Breast epithelium (tissue), 4 donors: ENCODE measurements around the gene GRID2IP. TPM values are rescaled to one million over a fixed set of nuclear protein-coding genes. Genes with fewer than 3 reads are reported as not detected.
"Not testable (repeated sequence)": the region's sequence is repeated elsewhere in the genome, so short reads cannot be mapped to it uniquely, and the experiment has no call there.

ENCODE experiments used
- DNase-seq, 2 donors: peaks; one replicate each; pipeline ENCODE4 v3.0.0-alpha.2; 2019; ENCODE audit warnings: low spot score in 2 of 2
- H3K27ac ChIP-seq, 2 donors: fragments of 200-600 bp; sonication (generic) in 1 of 2; one replicate each; pipeline ENCODE4 v1.5.1; 2016 to 2019; ENCODE audit warnings: mild to moderate bottlenecking in 1 of 2
- H3K27me3 ChIP-seq, 2 donors: fragments of 200-600 bp; sonication (generic) in 1 of 2; one replicate each; pipeline versions ENCODE4 v1.5.1 to v1.6.0; 2017 to 2019; ENCODE audit warnings: control low read depth in 1 of 2, mild to moderate bottlenecking in 1 of 2
- H3K36me3 ChIP-seq: fragments of 200-600 bp; one replicate; pipeline ENCODE4 v1.5.1; 2019
- H3K4me1 ChIP-seq, 2 donors: fragments of 200-600 bp; sonication (generic); one replicate each; pipeline ENCODE4 v1.5.1; 2016 to 2019; ENCODE audit warnings: control low read depth in 1 of 2
- H3K4me3 ChIP-seq, 3 donors: fragments of 200-600 bp; sonication (generic); 1 replicate in 2 of 3; 2 replicates in 1 of 3; pipeline ENCODE4 v1.5.1; 2016 to 2019; ENCODE audit warnings: mild to moderate bottlenecking in 3 of 3, moderate library complexity in 2 of 3
- H3K9me3 ChIP-seq, 2 donors: fragments of 200-600 bp; sonication (generic) in 1 of 2; one replicate each; pipeline ENCODE4 v1.5.1; 2016 to 2019; ENCODE audit warnings: control low read depth in 1 of 2
- POLR2A ChIP-seq: fragments of 450-650 bp; IDR thresholded peaks from one replicate; pipeline ENCODE4 v1.6.1; 2016; ENCODE audit warnings: antibody characterized with exemption, mild to moderate bottlenecking, moderate library complexity
- POLR2AphosphoS5 ChIP-seq, 3 donors: sonication (generic); formaldehyde crosslinking; IDR thresholded peaks; one replicate each; pipeline ENCODE4 v1.6.1; 2017; ENCODE audit warnings: antibody characterized with exemption in 3 of 3
- intact Hi-C: fragments of 100-400 bp; cut with DNase I; formaldehyde crosslinking; loops from one replicate; pipeline ENCODE4 v1.15.1; 2023; ENCODE audit warnings: low total_unique reads
- total RNA-seq, 3 donors: library from RNA; depleted of rRNA; stranded (reverse); fragments of >200 nt; gene quantifications; one replicate each; pipeline ENCODE4 v1.1.0, GENCODE V29; 2016
- TF ChIP-seq, protein P1 (sequence below), 3 donors: fragments of 450-650 bp; IDR thresholded peaks; one replicate each; pipeline ENCODE4 v1.5.1; 2016 to 2017; ENCODE audit warnings: antibody characterized with exemption in 3 of 3, mild to moderate bottlenecking in 3 of 3, moderate library complexity in 3 of 3

GRID2IP gene
- total RNA-seq, 3 donors from 2014 or later, result 0.33 to 0.88 TPM; not detected in 1

DNA sequence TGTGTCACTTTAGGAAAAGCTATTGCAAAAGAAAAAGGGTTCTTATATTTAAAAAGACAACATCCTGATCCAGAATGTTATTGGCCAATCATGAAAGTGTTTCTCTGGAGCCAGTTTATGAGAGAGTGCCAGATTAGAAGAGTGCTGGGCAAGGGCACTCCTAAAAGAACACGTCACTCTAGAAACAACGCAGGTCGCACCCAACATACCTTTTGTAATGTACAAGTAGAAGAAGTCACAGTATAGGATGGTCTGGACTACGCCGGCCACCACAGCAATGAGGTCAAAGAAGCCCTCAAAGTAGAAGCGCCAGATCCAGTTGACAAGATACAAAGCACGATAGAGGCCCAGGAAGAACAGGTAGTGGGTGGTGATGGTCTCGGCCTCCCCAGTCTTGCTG is 85.4 kb downstream of the GRID2IP start:
- Histone ChIP-seq H3K36me3 (peaks cover 15% of the 10 kb centered on the region), H3K27me3 (no peaks in the 10 kb centered on the region), H3K9me3 (no peaks in the 10 kb centered on the region), H3K4me1 (no peaks in the 10 kb centered on the region), H3K4me3 (no peak overlapping the region), H3K27ac (no peak overlapping the region)
- intact Hi-C loops, result no loop called here
- no peak for DNase-seq
- TF ChIP-seq, protein P1, sequence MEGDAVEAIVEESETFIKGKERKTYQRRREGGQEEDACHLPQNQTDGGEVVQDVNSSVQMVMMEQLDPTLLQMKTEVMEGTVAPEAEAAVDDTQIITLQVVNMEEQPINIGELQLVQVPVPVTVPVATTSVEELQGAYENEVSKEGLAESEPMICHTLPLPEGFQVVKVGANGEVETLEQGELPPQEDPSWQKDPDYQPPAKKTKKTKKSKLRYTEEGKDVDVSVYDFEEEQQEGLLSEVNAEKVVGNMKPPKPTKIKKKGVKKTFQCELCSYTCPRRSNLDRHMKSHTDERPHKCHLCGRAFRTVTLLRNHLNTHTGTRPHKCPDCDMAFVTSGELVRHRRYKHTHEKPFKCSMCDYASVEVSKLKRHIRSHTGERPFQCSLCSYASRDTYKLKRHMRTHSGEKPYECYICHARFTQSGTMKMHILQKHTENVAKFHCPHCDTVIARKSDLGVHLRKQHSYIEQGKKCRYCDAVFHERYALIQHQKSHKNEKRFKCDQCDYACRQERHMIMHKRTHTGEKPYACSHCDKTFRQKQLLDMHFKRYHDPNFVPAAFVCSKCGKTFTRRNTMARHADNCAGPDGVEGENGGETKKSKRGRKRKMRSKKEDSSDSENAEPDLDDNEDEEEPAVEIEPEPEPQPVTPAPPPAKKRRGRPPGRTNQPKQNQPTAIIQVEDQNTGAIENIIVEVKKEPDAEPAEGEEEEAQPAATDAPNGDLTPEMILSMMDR (IDR thresholded peaks at IDR 0.05), result no peak
- TF ChIP-seq POLR2AphosphoS5 (IDR thresholded peaks at IDR 0.05), result no peak

DNA sequence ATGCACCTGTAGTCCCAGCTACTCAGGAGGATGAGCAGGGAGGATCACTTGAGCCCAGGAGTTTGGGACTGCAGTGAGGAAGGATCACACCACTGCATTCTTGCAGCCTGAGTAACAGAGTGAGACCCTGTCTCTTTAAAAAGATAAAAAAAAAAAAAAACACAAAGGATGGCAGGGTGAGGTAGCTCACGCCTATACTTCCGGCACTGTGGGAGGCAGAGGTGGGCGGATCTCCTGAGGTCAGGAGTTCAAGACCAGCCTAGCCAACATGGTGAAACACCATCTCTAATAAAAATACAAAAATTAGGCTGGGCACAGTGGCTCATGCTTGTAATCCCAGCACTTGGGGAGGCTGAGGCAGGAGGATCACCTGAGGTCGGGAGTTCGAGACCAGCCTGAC is 87.7 kb downstream of the GRID2IP start:
- H3K36me3 ChIP-seq, result peaks cover 15% of the 10 kb centered on the region
- H3K9me3 ChIP-seq, H3K4me1 ChIP-seq, DNase-seq, H3K4me3 ChIP-seq, H3K27me3 ChIP-seq, H3K27ac ChIP-seq, intact Hi-C loops: not testable (repeated sequence)

DNA sequence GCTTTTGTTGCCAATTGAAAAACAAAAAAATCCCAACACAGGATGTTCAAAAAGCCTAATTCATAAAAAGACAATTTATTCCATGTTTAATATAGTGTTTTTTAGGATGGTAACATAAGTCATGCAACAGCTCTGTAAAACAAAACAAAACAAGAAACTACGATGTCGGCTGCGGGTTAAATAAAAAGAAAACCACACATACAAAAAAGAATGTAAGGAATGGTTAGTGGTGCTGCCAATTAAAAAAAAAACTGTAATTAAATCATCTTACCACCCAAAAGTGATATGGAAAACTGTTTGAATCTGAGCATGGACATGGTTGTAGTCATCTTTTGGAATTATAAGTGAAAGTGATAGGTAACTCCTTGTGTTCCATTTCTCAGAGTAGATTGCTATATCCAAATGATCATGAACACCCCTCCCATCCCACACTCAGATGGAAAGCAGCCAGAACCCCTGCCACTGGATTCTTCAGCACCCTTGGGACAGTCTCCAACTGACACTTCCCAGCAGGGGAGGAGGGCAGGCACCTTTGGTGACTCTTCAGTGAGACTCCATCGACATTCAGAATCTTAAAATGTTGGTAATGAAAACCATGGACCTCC is 89.2 kb downstream of the GRID2IP start:
- H3K36me3 ChIP-seq, result peaks cover 13% of the 10 kb centered on the region
- no peak for DNase-seq
- H3K4me3 ChIP-seq, result no peak overlapping the region
- no peaks in the 10 kb centered on the region for H3K27me3 ChIP-seq
- intact Hi-C loops, result no loop called here
- no peaks in the 10 kb centered on the region for H3K4me1 ChIP-seq
- TF ChIP-seq, protein P1 (IDR thresholded peaks at IDR 0.05), result no peak
- TF ChIP-seq POLR2A, result no peak
- TF ChIP-seq POLR2AphosphoS5 (IDR thresholded peaks at IDR 0.05), result no peak
- no peaks in the 10 kb centered on the region for H3K9me3 ChIP-seq
- no peak overlapping the region for H3K27ac ChIP-seq

DNA sequence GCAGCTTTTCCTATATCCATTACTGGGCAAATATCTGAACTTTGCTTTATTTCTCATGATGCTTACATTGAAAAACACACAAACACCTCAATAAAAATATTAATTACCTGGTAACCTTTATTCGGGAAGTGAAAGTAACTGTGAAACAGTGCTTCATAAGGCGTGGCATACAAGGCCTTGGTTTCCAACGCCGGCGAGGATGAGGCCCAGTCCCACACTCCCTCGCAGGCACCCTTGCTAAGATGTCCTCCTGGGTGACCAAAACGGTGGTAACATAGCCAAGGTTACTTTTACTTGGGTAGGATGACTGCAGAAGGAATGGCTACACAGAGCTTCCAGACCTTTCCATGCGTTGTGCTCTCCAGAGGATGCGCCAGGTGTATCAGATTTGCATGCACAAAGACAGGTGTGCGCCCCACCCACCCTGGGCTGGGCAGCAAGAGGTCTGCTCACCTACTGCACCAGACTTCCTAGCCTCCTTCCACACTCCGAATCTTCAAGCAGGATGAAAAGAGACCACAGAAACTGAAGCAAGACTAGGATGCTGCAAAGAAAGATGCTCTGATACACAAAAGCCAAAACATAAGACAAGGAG is 90.2 kb downstream of the GRID2IP start:
- Histone ChIP-seq H3K4me1 (no peaks in the 10 kb centered on the region), H3K36me3 (peaks cover 6% of the 10 kb centered on the region), H3K27ac (peak overlapping the region in 1 of 2 donors; percentile 40), H3K9me3 (no peaks in the 10 kb centered on the region), H3K27me3 (no peaks in the 10 kb centered on the region), H3K4me3 (no peak overlapping the region)
- DNase-seq, result no peak
- TF ChIP-seq POLR2A, result no peak
- TF ChIP-seq, protein P1 (IDR thresholded peaks at IDR 0.05), result no peak
- no peak for TF ChIP-seq POLR2AphosphoS5 (IDR thresholded peaks at IDR 0.05)
- intact Hi-C loops, result no loop called here

DNA sequence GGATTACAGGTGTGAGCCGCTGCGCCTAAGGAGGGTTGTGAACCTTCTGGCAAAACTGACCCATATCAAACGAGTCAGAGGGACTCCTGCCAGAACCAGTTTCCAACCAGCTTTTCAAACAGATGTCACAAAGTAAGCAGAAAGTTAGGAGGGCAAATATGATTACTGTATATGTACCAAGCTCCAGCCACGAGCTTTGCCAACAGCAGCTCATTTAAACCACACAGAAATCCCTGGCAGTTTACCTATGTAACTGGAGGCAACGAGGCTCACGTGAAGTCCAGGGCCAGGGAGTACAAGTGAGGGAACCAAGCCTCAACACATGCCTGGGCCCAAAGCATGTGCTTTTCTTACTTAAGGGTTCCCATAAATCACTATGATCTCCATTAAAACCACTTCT is 91.0 kb downstream of the GRID2IP start:
- Histone ChIP-seq H3K27me3 (no peaks in the 10 kb centered on the region), H3K4me1 (no peaks in the 10 kb centered on the region), H3K36me3 (no peaks in the 10 kb centered on the region), H3K27ac (peak overlapping the region in 1 of 2 donors; percentile 40), H3K9me3 (no peaks in the 10 kb centered on the region), H3K4me3 (no peak overlapping the region)
- intact Hi-C loops, result no loop called here
- peak in 1 of 2 donors; percentile 59 for DNase-seq
- TF ChIP-seq, protein P1 (IDR thresholded peaks at IDR 0.05), result no peak
- TF ChIP-seq POLR2A (no peak), POLR2AphosphoS5 (IDR thresholded peaks at IDR 0.05) (no peak)

DNA sequence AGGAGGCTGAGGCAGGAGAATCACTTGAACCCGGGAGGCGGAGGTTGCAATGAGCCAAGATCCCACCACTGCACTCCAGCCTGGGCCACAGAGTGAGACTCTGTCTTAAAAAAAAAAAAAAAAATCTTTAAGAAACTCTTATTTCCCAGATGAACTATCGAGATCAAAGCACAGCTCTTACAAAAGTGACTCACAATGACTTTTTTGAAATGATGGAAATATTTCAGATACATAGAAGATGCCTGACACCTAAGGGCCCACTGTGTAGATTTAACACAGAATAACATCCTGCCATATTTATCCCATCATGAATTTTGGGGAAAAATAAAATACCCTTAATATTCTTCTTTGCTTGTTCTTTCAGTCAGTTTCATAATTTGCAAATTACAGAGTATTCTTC is 92.6 kb downstream of the GRID2IP start:
- intact Hi-C loops, H3K36me3 ChIP-seq, H3K9me3 ChIP-seq, H3K4me3 ChIP-seq, DNase-seq, H3K4me1 ChIP-seq, H3K27me3 ChIP-seq, H3K27ac ChIP-seq: not testable (repeated sequence)
